ENCODE data around the gene TEX264.

- no peak for TF ChIP-seq EZH2 (IDR thresholded peaks at IDR 0.05)
- TF ChIP-seq CTCF (IDR thresholded peaks at IDR 0.05) = no peak
- TF ChIP-seq EZH2phosphoT487 (IDR thresholded peaks at IDR 0.05) = no peak
These were observed 35.0 kb downstream of the TEX264 start for GRCh38 chr3:51706021-51706485.

Measured in neural progenitor cell (in vitro differentiated cells).